ENCODE measurements around the gene LEO1. TPM values are rescaled to one million over a fixed set of nuclear protein-coding genes. Genes with fewer than 3 reads are reported as not detected.

The LEO1 gene
- total and polyA plus RNA-seq, 2 of the 13 experiments (the other 11 are each of a cell fraction or from before 2014, with no cell fraction given) = 17.0 to 60.3 TPM

DNA sequence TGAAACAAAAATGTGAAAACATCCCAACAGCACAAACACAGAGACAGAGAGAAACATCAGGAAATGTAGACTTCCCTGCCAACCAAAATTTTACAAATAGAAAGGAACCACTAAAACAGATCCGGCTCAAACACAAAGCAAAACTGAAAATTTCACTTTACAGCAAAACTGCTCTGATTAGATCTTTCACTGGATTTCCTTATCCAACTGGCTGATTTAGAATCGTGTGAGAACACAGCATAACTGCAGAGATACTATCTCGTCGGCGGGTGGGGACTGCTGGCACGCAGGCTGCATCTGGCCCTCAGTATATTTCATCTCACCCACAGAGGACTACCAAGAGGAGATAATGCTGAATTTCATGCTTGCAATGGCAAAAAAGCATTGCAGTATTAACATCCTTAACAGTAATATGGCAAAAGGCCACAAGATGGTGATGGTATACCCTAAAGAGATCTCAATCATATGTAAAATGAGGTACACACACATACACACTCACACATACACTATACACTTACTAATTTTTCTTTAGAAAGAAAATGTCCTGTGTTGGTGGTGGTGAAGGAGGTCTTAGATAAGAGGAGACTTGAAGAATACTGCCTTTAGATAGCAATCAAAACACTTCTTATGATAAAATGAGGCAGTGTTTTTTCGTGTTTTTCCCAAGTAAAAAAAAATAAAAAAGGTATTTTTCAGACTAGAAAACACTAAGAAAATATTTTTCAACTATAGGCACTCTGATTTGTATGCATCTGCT is 10.6 kb upstream of the LEO1 start (continued):
- TF ChIP-seq, protein P1, sequence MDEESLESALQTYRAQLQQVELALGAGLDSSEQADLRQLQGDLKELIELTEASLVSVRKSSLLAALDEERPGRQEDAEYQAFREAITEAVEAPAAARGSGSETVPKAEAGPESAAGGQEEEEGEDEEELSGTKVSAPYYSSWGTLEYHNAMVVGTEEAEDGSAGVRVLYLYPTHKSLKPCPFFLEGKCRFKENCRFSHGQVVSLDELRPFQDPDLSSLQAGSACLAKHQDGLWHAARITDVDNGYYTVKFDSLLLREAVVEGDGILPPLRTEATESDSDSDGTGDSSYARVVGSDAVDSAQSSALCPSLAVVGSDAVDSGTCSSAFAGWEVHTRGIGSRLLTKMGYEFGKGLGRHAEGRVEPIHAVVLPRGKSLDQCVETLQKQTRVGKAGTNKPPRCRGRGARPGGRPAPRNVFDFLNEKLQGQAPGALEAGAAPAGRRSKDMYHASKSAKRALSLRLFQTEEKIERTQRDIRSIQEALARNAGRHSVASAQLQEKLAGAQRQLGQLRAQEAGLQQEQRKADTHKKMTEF (CRISPR knock-in tag; IDR thresholded peaks at IDR 0.05) = peak; percentile 44; the same call in 1 of the 2 replicates
- no peak for TF ChIP-seq ARNT (IDR thresholded peaks at IDR 0.05)
- no peak for TF ChIP-seq PHF8 (CRISPR knock-in tag; IDR thresholded peaks at IDR 0.05)
- TF ChIP-seq ZNF333 (CRISPR knock-in tag; IDR thresholded peaks at IDR 0.05; ENCODE audit: borderline replicate concordance) = no peak
- TF ChIP-seq ELF4 (CRISPR knock-in tag; IDR thresholded peaks at IDR 0.05; ENCODE audit: borderline replicate concordance) = no peak
- no peak for TF ChIP-seq SMYD3 (CRISPR knock-in tag; IDR thresholded peaks at IDR 0.05)
- no peak for TF ChIP-seq ARNT2 (CRISPR knock-in tag; IDR thresholded peaks at IDR 0.05; ENCODE audit: low read depth)
- no peak for TF ChIP-seq ZFAT (CRISPR knock-in tag; conservative IDR thresholded peaks at IDR 0.05)
- 0 out of 4 replicates have a peak, but pooled peaks have one; percentile 39 to 40 for TF ChIP-seq HMGXB4 (CRISPR knock-in tag; IDR thresholded peaks at IDR 0.05; ENCODE audit: borderline replicate concordance in 1 of 2, low read depth in 1 of 2)
- no peak for TF ChIP-seq KDM4B (CRISPR knock-in tag; IDR thresholded peaks at IDR 0.05)
- TF ChIP-seq TEAD3 (CRISPR knock-in tag; optimal IDR thresholded peaks at IDR 0.05; ENCODE audit: borderline replicate concordance) = no peak
- TF ChIP-seq ZNF124 (CRISPR knock-in tag; IDR thresholded peaks at IDR 0.05) = 0 out of 2 replicates have a peak, but pooled peaks have one; percentile 35
- no peak for TF ChIP-seq ZNF564 (CRISPR knock-in tag; IDR thresholded peaks at IDR 0.05)
- no peak for TF ChIP-seq ZNF766 (CRISPR knock-in tag; IDR thresholded peaks at IDR 0.05; ENCODE audit: borderline replicate concordance)
- no peak for TF ChIP-seq HNRNPH1 (optimal IDR thresholded peaks at IDR 0.05; ENCODE audit: low read depth, low read length)
- no peak for TF ChIP-seq ZNF441 (CRISPR knock-in tag; IDR thresholded peaks at IDR 0.05; ENCODE audit: borderline replicate concordance)
- TF ChIP-seq HOXA3 (CRISPR knock-in tag; IDR thresholded peaks at IDR 0.05) = 0 out of 2 replicates have a peak, but pooled peaks have one; percentile 6
- peak; percentile 19; the same call in 1 of the 2 replicates for TF ChIP-seq ELF3 (CRISPR knock-in tag; IDR thresholded peaks at IDR 0.05)
- no peak for TF ChIP-seq ZNF740 (CRISPR knock-in tag; IDR thresholded peaks at IDR 0.05)
- TF ChIP-seq THAP11 (CRISPR knock-in tag; IDR thresholded peaks at IDR 0.05) = peak; percentile 36; the same call in 1 of the 2 replicates
- TF ChIP-seq SMC3 (IDR thresholded peaks at IDR 0.05; ENCODE audit: low read length) = peak; percentile 76
- TF ChIP-seq MAFK (conservative IDR thresholded peaks at IDR 0.05 in 1 of 2, IDR thresholded peaks at IDR 0.05 in 1 of 2; ENCODE audit: low read length in 2 of 2) = peak; percentile 38 to 59; a peak in 3 of 4 replicates
- TF ChIP-seq, protein P2, sequence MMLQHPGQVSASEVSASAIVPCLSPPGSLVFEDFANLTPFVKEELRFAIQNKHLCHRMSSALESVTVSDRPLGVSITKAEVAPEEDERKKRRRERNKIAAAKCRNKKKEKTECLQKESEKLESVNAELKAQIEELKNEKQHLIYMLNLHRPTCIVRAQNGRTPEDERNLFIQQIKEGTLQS (CRISPR knock-in tag; IDR thresholded peaks at IDR 0.05) = no peak
- TF ChIP-seq SOX13 (IDR thresholded peaks at IDR 0.05) = no peak
- peak in 1 of 2 experiments; percentile 22; a peak in 2 of 4 replicates for TF ChIP-seq SOX13 (CRISPR knock-in tag; conservative IDR thresholded peaks at IDR 0.05 in 1 of 2, IDR thresholded peaks at IDR 0.05 in 1 of 2)
- TF ChIP-seq DRAP1 (CRISPR knock-in tag; IDR thresholded peaks at IDR 0.05) = no peak; the same call in 1 of the 2 replicates
- no peak for TF ChIP-seq ZNF382 (CRISPR knock-in tag; IDR thresholded peaks at IDR 0.05; ENCODE audit: borderline replicate concordance)

Data from HepG2 (cell line).